Mesothelial cell of epicardium (in vitro differentiated cells): ENCODE data around the gene LRMDA. TPM values are rescaled to one million over a fixed set of nuclear protein-coding genes. Genes with fewer than 3 reads are reported as not detected.
A peak's percentile ranks its signal among the peaks of the same experiment; 100 is the strongest.

Experiments used
- DNase-seq, 2 experiments: peaks; one replicate each; pipeline ENCODE4 v3.0.0; 2021; ENCODE audit warnings: low spot score in 2 of 2; ENCODE audit not compliant: unreplicated experiment in 2 of 2
- H3K27ac Mint-ChIP-seq: 2 replicates; pipeline ENCODE4 v1.8.0; 2021; ENCODE audit warnings: mixed read lengths
- H3K27me3 Mint-ChIP-seq: 2 replicates; pipeline ENCODE4 v1.8.0; 2021; ENCODE audit warnings: low read depth, mixed read lengths
- H3K36me3 Mint-ChIP-seq: 2 replicates; pipeline ENCODE4 v1.8.0; 2021; ENCODE audit warnings: mixed read lengths
- H3K4me1 Mint-ChIP-seq: 2 replicates; pipeline ENCODE4 v1.8.0; 2021; ENCODE audit warnings: mixed read lengths
- H3K4me3 Mint-ChIP-seq: 2 replicates; pipeline ENCODE4 v1.8.0; 2021; ENCODE audit warnings: mild to moderate bottlenecking, moderate library complexity, mixed read lengths
- H3K9me3 Mint-ChIP-seq: 2 replicates; pipeline ENCODE4 v1.8.0; 2021; ENCODE audit warnings: mixed read lengths
- total RNA-seq: library from RNA; stranded (reverse); gene quantifications from 3 replicates; pipeline ENCODE4 v1.2.1, GENCODE V29; 2021
- TF ChIP-seq, protein P1 (sequence below): fragments of 200-600 bp; sonication (generic); IDR thresholded peaks from one replicate; pipeline ENCODE4 v1.5.0; 2021; ENCODE audit warnings: antibody characterized with exemption; ENCODE audit not compliant: unreplicated experiment

LRMDA gene
- total RNA-seq, 1 donor from 2014 or later, result 2.0 TPM

DNA sequence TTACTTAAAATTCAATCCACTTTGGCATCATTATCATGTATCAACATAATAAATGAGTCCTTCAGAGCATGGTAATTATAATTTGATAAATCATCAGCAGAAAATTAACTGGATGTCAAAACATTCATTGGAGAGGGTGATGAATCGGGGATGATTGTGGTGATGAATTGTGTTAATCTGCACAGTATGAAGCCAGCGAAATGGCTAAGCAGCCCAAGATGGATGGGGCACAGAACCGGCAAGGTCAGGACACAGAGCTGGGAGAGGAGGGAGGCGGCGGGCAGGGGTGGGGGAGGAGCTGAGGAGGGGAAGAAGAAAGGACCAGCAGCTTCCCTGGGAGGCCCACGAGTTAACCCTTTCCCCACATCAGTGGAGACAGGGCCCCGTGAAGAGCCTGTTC lies 536.1 kb downstream of the LRMDA start:
- H3K27me3 Mint-ChIP-seq, result peaks cover 26% of the 10 kb centered on the region
- H3K27ac Mint-ChIP-seq, result no peak overlapping the region
- no peaks in the 10 kb centered on the region for H3K9me3 Mint-ChIP-seq
- DNase-seq, result peak in 1 of 2 experiments; percentile 48
- H3K4me3 Mint-ChIP-seq, result no peak overlapping the region
- H3K4me1 Mint-ChIP-seq, result peaks cover 52% of the 10 kb centered on the region
- no peaks in the 10 kb centered on the region for H3K36me3 Mint-ChIP-seq
- TF ChIP-seq, protein P1, sequence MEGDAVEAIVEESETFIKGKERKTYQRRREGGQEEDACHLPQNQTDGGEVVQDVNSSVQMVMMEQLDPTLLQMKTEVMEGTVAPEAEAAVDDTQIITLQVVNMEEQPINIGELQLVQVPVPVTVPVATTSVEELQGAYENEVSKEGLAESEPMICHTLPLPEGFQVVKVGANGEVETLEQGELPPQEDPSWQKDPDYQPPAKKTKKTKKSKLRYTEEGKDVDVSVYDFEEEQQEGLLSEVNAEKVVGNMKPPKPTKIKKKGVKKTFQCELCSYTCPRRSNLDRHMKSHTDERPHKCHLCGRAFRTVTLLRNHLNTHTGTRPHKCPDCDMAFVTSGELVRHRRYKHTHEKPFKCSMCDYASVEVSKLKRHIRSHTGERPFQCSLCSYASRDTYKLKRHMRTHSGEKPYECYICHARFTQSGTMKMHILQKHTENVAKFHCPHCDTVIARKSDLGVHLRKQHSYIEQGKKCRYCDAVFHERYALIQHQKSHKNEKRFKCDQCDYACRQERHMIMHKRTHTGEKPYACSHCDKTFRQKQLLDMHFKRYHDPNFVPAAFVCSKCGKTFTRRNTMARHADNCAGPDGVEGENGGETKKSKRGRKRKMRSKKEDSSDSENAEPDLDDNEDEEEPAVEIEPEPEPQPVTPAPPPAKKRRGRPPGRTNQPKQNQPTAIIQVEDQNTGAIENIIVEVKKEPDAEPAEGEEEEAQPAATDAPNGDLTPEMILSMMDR, result no peak

DNA sequence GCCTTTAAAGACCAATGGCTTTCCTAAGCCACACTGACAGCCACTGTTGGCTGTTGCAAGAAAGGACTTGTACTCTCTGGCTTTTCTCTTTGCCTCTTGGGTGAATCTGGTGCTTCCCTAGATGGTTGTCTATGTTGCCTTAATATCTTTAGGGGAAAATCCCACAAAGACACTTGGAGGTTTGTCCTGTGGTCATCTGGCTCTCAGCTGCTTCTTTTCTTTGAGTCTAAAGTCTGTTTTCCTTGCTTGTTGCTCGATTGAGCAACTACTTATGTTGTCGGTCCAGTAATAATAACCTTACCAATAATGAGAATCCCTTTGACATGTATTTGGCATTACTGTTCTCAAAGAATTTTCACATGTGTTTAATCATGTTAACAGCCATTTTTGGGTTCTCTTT lies 537.6 kb downstream of the LRMDA start:
- Mint-ChIP-seq H3K36me3 (no peaks in the 10 kb centered on the region), H3K4me3 (no peak overlapping the region), H3K9me3 (no peaks in the 10 kb centered on the region), H3K27ac (no peak overlapping the region), H3K27me3 (peaks cover 21% of the 10 kb centered on the region), H3K4me1 (peaks cover 49% of the 10 kb centered on the region)
- DNase-seq, result no peak
- TF ChIP-seq, protein P1, result no peak

DNA sequence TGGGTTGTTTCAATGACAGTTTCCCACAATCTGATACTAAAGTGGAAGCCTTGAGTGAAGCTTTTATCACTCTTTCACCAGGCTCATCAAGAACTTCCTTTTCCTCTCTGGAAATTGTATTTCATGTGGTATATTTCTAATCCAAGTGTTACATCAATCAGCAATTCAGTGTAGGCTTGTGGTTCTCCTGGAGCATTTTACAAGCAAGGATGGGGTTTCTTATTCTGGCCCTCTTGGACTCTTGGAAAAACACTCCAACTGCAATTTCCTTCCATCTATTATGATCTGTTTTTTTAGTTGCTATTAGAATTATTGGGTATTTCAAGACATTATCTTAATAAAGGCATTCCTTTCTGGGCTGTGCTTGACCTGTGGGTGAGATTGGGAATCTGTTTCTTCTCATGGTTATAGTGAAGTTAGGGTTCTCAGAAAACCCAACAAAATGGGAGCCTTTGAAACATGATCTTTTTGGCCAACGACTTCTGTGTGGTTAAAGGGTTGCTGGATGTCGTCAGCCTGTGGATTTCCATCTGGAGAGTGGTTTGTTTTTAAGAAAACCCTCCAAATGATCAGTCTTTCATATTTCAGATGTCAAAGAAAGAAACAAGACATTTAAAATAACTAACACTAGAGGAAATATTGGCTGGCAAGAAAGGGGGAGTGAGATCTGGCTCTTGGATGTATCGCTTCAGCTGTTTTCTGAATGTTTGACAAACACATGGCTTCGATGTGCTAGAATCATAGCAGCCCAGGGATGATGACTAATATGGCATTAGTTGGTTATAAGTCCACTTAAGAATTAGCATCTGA lies 540.2 kb downstream of the LRMDA start:
- peak overlapping the region; percentile 4 for H3K27ac Mint-ChIP-seq

GRCh38 chr10:75972491-75973276 lies 541.3 kb downstream of the LRMDA start:
- no peak for DNase-seq
- peaks cover 33% of the 10 kb centered on the region for H3K27me3 Mint-ChIP-seq

More for the DNA sequence above, 540.2 kb downstream of the LRMDA start:
- TF ChIP-seq, protein P1, result no peak
- DNase-seq, result no peak
- no peaks in the 10 kb centered on the region for H3K36me3 Mint-ChIP-seq
- H3K4me1 Mint-ChIP-seq, result peaks cover 43% of the 10 kb centered on the region
- peaks cover 33% of the 10 kb centered on the region for H3K27me3 Mint-ChIP-seq
- no peaks in the 10 kb centered on the region for H3K9me3 Mint-ChIP-seq
- H3K4me3 Mint-ChIP-seq, result no peak overlapping the region

DNA sequence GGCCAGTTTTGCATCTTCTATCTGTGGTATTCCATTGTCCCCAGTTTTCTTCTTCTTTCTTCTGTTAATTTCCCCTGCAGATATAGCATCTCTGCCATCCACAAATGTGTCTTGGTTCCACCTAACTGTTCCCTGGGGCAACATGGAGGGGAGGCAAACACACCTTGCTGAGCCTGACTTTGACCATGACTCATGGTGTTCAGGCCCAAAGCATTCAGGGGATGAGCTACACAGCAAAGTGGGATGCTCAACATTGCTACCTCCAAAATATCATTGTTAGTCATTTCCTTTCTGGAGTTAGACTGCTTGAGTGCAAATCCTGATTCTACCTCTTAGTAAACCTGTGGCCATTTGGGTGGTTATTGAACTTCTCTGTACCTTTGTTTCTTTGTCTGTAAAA lies 542.7 kb downstream of the LRMDA start:
- Mint-ChIP-seq H3K36me3 (no peaks in the 10 kb centered on the region), H3K27me3 (peaks cover 31% of the 10 kb centered on the region), H3K27ac (no peak overlapping the region), H3K4me3 (no peak overlapping the region), H3K4me1 (peaks cover 31% of the 10 kb centered on the region), H3K9me3 (no peaks in the 10 kb centered on the region)
- DNase-seq, result no peak
- TF ChIP-seq, protein P1, result no peak

More at GRCh38 chr10:75972491-75973276, 541.3 kb downstream of the LRMDA start:
- Mint-ChIP-seq H3K4me3 (no peak overlapping the region), H3K27ac (peak overlapping the region; percentile 27), H3K4me1 (peaks cover 35% of the 10 kb centered on the region), H3K9me3 (no peaks in the 10 kb centered on the region), H3K36me3 (no peaks in the 10 kb centered on the region)
- TF ChIP-seq, protein P1, result no peak
